Right lobe of liver (tissue), 4 donors: ENCODE data around the gene DCDC1.

Source experiments
- CTCF ChIP-seq, 4 donors: fragments of 200-600 bp in 3 of 4; fragments of 450-650 bp in 1 of 4; IDR thresholded peaks; one replicate each; pipeline versions ENCODE4 v1.5.1 to v1.8.0; 2016 to 2022; ENCODE audit warnings: antibody characterized with exemption in 4 of 4, mild to moderate bottlenecking in 2 of 4
- POLR2A ChIP-seq: fragments of 450-650 bp; IDR thresholded peaks from one replicate; pipeline ENCODE4 v1.6.1; 2017; ENCODE audit warnings: antibody characterized with exemption, mild to moderate bottlenecking
- donor health status: DM: no; HTN: no; CAD: no.
- donor health status: DM: no; HTN: no; CAD: no.
- donor health status: DM: no; HTN: yes; CAD: no.

GRCh38 chr11:31109446-31109845 lies 260.1 kb downstream of the DCDC1 start:
- TF ChIP-seq CTCF (IDR thresholded peaks at IDR 0.05) = no peak
- no peak for TF ChIP-seq POLR2A
